DND-41 (cell line): ENCODE results near the gene LRRC74A.
A peak's percentile ranks its signal among the peaks of the same experiment; 100 is the strongest.

Source experiments
- ATAC-seq: fragments of 200-7000 bp; cut with Tn5 transposase; 3 replicates; pipeline ENCODE4 v1.9.1; 2021; ENCODE audit warnings: low read depth; ENCODE audit not compliant: insufficient read depth
- DNase-seq: peaks from one replicate; pipeline ENCODE4 v3.0.0-alpha.2; 2020
- H2AFZ ChIP-seq: 2 replicates; pipeline ENCODE4 v1.6.0; 2012; ENCODE audit warnings: low read depth, low read length
- H3K27ac ChIP-seq: 2 replicates; pipeline ENCODE4 v1.5.1; 2012; ENCODE audit warnings: low read length, inconsistent platforms
- H3K27me3 ChIP-seq: fragments of 200-600 bp; sonication (generic); 2 replicates; pipeline ENCODE4 v1.6.0; 2012; ENCODE audit warnings: low read length, mild to moderate bottlenecking, inconsistent platforms; ENCODE audit not compliant: insufficient read depth, poor library complexity
- H3K36me3 ChIP-seq: 2 replicates; pipeline ENCODE4 v1.5.1; 2012; ENCODE audit warnings: low read length, inconsistent platforms; ENCODE audit not compliant: insufficient read depth
- H3K4me1 ChIP-seq: 2 replicates; pipeline ENCODE4 v1.5.1; 2012; ENCODE audit warnings: mild to moderate bottlenecking, low read length; ENCODE audit not compliant: insufficient read depth
- H3K4me2 ChIP-seq: 2 replicates; pipeline ENCODE4 v1.6.0; 2012; ENCODE audit warnings: mild to moderate bottlenecking, moderate library complexity, low read length, inconsistent platforms; ENCODE audit not compliant: insufficient read depth
- H3K4me3 ChIP-seq, 2 experiments: fragments of 200-600 bp in 1 of 2; shearing (Covaris generic) in 1 of 2; 2 replicates each; pipeline ENCODE4 v1.5.1; 2012 to 2016; ENCODE audit warnings: inconsistent platforms in 2 of 2, low read length in 2 of 2, mild to moderate bottlenecking in 2 of 2, low read depth in 1 of 2, moderate library complexity in 1 of 2
- H3K79me2 ChIP-seq: 2 replicates; pipeline ENCODE4 v1.6.0; 2012; ENCODE audit warnings: low read length, inconsistent platforms; ENCODE audit not compliant: insufficient read depth
- H3K9ac ChIP-seq: 2 replicates; pipeline ENCODE4 v1.6.0; 2012; ENCODE audit warnings: low read depth, mild to moderate bottlenecking, inconsistent platforms, low read length, moderate library complexity
- H3K9me3 ChIP-seq: 2 replicates; pipeline ENCODE4 v1.5.1; 2012; ENCODE audit warnings: low read length, moderate library complexity, mild to moderate bottlenecking, inconsistent platforms; ENCODE audit not compliant: insufficient read depth, severe bottlenecking
- H4K20me1 ChIP-seq: 2 replicates; pipeline ENCODE4 v1.6.0; 2012; ENCODE audit warnings: low read length; ENCODE audit not compliant: insufficient read depth
- CTCF ChIP-seq: IDR thresholded peaks from 2 replicates; pipeline ENCODE4 v1.5.1; 2012; ENCODE audit warnings: borderline replicate concordance, low read length, moderate library complexity, mild to moderate bottlenecking; ENCODE audit not compliant: poor library complexity, severe bottlenecking; ENCODE audit errors: extremely low read depth
- EZH2 ChIP-seq: IDR thresholded peaks from 3 replicates; pipeline ENCODE4 v1.6.1; 2012; ENCODE audit warnings: borderline replicate concordance, low read depth, mild to moderate bottlenecking, moderate library complexity, low read length, inconsistent platforms; ENCODE audit not compliant: severe bottlenecking

Gene LRRC74A

GRCh38 chr14:76812093-76812421, 14.2 kb upstream of the LRRC74A start:
- Histone ChIP-seq H3K27ac (peak overlapping the region; percentile 63), H3K27me3 (no peaks in the 10 kb centered on the region), H4K20me1 (no peaks in the 10 kb centered on the region), H3K9me3 (no peaks in the 10 kb centered on the region), H3K9ac (peak overlapping the region; percentile 91), H3K79me2 (peaks cover 13% of the 10 kb centered on the region), H3K4me3 (peak overlapping the region; percentile 64 to 89; a peak in 3 of 4 replicates), H3K4me2 (peak overlapping the region; percentile 89), H3K36me3 (peaks cover 28% of the 10 kb centered on the region), H2AFZ (peak overlapping the region; percentile 93), H3K4me1 (peaks cover 27% of the 10 kb centered on the region)
- ATAC-seq (no peak; the same call in 2 of the 3 replicates), DNase-seq (no peak)
- TF ChIP-seq EZH2: no peak
- no peak for TF ChIP-seq CTCF

- Histone ChIP-seq H3K79me2 (peaks cover 13% of the 10 kb centered on the region), H3K27ac (peak within 1 kb of the TSS; percentile 63), H3K4me2 (peak within 1 kb of the TSS; percentile 89), H3K4me3 (peak within 1 kb of the TSS; percentile 64 to 89), H3K4me1 (peaks cover 27% of the 10 kb centered on the region), H3K27me3 (no peaks in the 10 kb centered on the region), H2AFZ (peak within 1 kb of the TSS; percentile 93), H3K36me3 (peaks cover 21% of the 10 kb centered on the region), H3K9me3 (no peaks in the 10 kb centered on the region), H3K9ac (peak within 1 kb of the TSS; percentile 91), H4K20me1 (no peaks in the 10 kb centered on the region)
- ATAC-seq (peak; percentile 92), DNase-seq (peak; percentile 96)
- TF ChIP-seq CTCF: no peak
- TF ChIP-seq EZH2: no peak
Observed at GRCh38 chr14:76812422-76813383, 13.5 kb upstream of the LRRC74A start, which contains the start of gene ANGEL1. Gene ANGEL1 (minus strand): TSS chr14:76812882. CDS start chr14:76812827, 55 bp downstream.

- H3K4me2 ChIP-seq: no peak overlapping the region
- no peaks in the 10 kb centered on the region; the same call in 1 of the 2 replicates for H3K36me3 ChIP-seq
- H3K4me3 ChIP-seq: no peak overlapping the region
- peaks cover 27% of the 10 kb centered on the region for H3K4me1 ChIP-seq
- H3K9me3 ChIP-seq: no peaks in the 10 kb centered on the region
- TF ChIP-seq EZH2: no peak
- no peak for TF ChIP-seq CTCF
- peaks cover 4% of the 10 kb centered on the region for H3K27me3 ChIP-seq
- no peak overlapping the region for H2AFZ ChIP-seq
- H3K27ac ChIP-seq: no peak overlapping the region
- H3K79me2 ChIP-seq: peaks cover 13% of the 10 kb centered on the region
- ATAC-seq: no peak
- no peak overlapping the region for H3K9ac ChIP-seq
- H4K20me1 ChIP-seq: no peaks in the 10 kb centered on the region
- DNase-seq: no peak
Observed at GRCh38 chr14:76814726-76815645, 11.2 kb upstream of the LRRC74A start.
